ENCODE data around the gene GPR62. TPM values are rescaled to one million over a fixed set of nuclear protein-coding genes. Genes with fewer than 3 reads are reported as not detected.

GPR62 gene, protein sequence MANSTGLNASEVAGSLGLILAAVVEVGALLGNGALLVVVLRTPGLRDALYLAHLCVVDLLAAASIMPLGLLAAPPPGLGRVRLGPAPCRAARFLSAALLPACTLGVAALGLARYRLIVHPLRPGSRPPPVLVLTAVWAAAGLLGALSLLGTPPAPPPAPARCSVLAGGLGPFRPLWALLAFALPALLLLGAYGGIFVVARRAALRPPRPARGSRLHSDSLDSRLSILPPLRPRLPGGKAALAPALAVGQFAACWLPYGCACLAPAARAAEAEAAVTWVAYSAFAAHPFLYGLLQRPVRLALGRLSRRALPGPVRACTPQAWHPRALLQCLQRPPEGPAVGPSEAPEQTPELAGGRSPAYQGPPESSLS
- total RNA-seq = 0.31 TPM

DNA sequence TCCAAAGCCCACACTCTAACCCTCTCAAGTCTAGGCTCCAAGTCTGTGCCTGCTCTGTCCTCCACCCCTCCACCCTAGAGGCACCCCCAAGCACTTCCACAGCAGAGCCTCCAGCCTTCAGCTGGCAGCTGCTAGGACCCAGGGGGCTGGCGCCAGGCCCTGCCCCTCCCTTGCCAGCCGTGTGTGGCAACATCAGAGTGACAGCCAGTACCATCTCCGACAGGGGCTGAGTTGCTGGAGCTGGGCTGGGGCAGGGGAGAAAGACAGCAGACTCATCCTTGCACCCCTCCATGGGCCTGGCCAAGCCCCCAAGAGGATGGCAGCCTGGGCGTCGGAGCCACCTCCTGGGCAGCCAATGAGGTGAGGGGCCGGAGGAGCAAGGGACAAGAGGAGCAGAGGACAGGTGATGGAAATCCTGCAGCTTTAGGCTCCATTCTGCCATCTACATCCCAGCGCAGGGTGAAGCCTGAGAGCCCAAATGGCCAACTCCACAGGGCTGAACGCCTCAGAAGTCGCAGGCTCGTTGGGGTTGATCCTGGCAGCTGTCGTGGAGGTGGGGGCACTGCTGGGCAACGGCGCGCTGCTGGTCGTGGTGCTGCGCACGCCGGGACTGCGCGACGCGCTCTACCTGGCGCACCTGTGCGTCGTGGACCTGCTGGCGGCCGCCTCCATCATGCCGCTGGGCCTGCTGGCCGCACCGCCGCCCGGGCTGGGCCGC, at the start of gene GPR62:
TSS of gene GPR62 (plus strand) at position 207 of the 718 bp plus-strand sequence. CDS start at position 479, 272 bp downstream.

DNA sequence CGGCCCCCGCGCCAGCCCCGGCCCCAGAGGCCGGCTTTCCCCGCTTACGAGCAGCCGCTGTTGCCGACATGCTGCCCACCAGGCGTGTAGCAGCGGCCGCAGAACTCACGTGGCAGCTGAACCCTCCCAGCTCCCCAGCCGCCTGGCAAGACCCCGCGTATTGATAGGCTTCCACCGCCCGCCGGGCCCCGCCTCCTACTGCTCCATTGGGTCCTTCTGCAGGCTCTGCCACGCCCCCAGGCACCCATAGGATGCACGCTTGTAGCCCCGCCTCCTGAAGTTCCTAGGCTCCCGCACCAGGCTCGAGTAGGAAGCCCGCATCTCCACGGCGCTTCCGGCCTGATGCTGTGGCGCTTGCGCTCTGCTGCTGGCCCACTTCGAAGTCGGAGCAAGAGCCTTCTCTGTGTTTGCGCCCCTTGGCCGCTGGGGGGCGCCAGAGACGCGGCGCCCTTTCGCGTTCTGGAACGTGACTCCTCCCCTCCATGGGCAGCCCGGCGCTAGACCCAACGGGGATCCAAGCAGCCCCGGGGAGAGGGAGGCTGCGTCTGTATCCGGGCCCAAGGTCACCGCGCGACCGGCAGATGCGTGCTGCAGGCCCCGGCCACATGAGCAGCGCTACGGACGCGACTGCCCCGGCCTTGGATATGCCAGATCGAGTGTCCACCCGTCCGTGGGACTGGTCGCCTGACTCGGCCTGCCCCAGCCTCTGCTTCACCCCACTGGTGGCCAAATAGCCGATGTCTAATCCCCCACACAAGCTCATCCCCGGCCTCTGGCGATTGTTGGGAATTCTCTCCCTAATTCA, 13.2 kb upstream of the GPR62 start, which contains the start of the genes PARP3 and RRP9:
TSS of gene PARP3 (plus strand) at position 566 of the 805 bp plus-strand sequence. CDS start 993 bp downstream, outside the sequence.
TSS of gene RRP9 (minus strand) at position 107 of the 805 bp plus-strand sequence. CDS start at position 70, 37 bp downstream.

DNA sequence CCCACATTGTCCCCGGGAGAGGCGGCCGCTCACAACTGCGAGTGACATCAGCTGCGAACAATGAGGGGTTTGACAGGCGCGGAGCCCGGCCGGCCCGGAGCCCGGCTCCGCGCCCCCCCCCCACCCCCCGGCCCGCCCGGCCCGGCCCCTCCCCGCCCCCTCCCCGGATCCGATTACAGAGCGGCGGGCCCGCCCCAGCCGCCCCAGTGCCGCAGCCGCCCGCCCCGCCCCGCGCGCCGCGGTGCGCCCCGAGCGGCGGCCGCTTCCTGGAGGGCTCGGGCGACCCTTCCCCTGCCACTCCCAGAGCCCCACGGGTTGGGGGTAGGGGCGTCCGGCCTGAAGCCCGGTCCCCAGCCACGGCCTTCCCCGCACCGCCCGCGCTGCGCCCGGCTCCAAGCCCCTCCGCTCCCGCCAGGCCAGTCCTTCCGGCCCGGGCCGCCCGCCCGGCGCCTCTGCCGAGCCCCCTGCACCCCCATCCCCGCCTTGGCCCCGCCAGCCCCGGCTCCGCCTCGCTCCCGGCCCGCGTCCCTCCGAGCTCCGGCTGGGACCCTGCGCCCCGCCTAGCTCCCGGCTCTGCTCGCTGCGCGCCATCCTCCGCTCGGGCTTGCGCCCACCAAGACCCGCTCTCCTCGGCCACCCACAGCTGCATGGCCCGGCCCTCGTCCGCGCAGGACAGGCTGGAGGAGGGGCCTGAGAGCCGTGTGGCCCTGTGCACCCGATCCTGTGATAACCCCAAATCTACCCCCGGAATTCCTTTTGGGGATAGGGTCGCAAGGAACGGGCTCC, 12.4 kb downstream of the GPR62 start, which contains the start of gene PCBP4:
TSS of gene PCBP4 (minus strand) at position 71 of the 786 bp plus-strand sequence. CDS start 6,214 bp downstream, outside the sequence.

DNA sequence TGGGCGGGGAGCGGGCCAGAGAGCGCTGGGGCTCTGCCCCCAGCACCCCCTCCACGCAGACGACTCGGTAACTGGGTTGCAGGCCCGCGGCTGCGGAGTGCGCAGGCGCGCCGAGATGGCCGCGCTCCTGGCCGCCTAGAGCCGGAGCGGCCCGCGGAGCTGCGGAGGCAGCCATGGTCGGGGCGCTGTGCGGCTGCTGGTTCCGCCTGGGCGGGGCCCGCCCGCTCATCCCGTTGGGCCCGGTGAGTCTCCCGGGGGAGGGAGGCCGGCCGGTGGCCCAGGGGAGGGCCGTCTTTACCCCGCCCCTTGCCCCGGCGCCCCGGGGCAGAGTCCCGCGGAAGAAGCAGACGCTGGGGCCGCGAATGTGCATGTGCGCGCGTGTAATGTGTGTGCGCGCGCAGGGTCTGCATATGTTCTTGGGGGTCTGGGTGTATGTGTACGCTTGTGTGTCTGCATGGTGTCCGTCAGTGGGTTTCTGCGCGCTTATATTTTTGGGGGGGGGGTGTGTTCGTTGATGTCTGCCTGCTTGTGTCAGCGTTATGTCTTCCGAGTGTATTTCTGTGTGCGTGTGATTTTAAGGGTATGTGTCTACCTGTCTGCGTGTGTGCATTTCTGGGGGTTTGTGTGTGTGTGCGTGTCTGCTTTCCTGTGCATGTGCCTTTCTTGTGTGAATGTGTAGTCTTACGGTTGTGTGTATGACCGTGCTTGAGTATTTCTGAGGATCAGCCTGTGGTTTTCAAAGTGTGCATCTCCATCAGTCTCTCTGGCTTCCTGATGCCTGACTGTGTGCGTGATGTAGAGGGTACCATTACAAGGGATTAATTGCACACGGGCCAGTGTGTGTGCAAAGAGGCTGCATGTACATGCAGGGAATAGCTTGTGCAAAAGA, 20.0 kb downstream of the GPR62 start, which contains the start of gene ABHD14A:
TSS of gene ABHD14A (plus strand) at position 102 of the 889 bp plus-strand sequence. CDS start at position 174, 72 bp downstream.

DNA sequence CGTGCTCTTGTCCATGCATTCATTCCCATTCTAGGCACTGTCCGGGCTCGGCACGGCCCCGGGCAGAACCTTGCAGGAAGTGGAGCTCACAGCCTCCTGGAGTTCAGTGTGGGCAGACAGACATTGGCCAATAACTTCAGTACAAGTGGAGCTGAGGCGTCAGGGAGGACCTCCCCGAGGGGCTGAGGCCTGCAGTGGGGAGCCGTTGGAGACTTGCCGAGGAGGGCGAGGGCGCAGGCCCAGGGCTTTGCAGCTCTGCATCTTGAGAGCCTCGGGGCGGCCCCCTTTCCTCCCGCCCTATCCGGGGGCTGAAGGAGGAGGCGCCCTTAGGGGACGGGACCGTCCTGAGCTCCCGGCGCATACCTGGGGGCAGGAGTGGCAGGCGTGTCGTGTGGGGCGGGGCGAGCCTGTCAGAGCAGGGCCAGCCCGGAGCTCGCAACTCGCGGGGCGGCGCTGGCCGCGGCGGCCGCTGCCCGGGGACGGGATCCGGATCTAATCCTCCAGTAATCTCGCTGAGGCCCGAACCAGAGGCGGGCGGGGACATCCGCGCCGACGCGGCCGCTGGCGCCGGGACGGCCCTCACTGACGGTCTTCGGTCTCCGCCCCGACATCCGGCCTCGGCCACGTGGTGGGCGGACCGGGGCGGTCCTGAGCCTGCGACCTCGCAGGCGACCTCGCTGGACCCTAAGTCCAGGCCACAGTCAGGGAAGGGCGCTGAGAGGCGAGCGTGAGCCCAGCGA, 27.8 kb downstream of the GPR62 start, which contains the start of gene ACY1:
TSS of gene ACY1 (plus strand) at position 698 of the 740 bp plus-strand sequence. CDS start 530 bp downstream, outside the sequence.

DNA sequence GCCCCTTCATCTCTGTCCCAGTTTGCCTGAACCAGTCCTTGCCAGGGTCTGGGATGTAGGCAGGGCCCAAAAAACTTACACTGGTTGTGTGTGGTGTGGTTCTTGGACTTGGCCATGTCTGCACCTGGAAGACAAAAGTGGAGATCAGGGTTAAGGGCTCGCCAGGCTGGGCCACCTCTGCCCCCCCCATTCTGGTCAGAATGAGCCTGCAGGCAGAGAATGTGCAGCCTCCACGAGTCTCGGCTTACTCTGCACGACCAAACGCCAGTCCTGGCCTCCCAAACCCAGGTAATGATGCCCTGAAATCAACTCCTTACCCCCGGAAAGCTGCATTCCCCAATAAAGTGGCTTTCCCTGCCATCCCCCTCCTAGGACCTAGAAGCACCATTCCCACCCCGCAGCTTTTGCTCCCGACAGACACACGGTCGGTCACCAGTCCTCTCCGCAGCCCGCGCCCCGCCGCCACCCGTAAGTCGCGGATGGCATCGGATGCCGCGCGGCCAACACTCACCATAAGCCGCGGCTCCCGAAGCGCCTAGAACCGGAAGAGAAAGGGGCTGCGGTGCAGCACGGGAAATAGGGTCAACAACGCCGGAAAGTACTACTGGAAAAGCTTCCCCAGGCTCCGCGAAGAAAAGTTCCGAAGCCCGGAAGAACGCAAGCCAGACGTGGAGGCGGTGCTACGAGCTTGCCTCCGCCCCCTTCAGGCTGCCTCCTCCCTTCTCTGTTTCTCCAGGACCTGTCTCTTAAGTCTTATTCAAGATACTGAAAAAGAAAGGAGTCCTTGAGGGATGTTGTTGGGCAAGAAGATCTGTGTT, 40.4 kb downstream of the GPR62 start, which contains the start of gene RPL29:
TSS of gene RPL29 (minus strand) at position 550 of the 818 bp plus-strand sequence. CDS start at position 116, 434 bp downstream.

Small RNAs within 50 kb of the gene (small RNA-seq; reads per million reads assigned to genes)
- not detected for gene AC115284.1 (ENCODE audit: low replicate concordance)

Other genes starting within 250 kb of the GPR62 start
- gene GRM2, start 248.3 kb upstream of the GPR62 start, total RNA-seq = 17.5 TPM
- gene IQCF6, start 176.1 kb upstream of the GPR62 start, total RNA-seq = not detected
- not detected for gene IQCF2, start 93.8 kb upstream of the GPR62 start, total RNA-seq
- gene IQCF5, start 79.8 kb upstream of the GPR62 start, total RNA-seq = not detected
- not detected for gene IQCF1, start 52.0 kb upstream of the GPR62 start, total RNA-seq
- gene RRP9, start 13.5 kb upstream of the GPR62 start, total RNA-seq = 13.1 TPM
- gene PARP3, start 13.0 kb upstream of the GPR62 start, total RNA-seq = 7.5 TPM
- gene PCBP4, start 12.1 kb downstream of the GPR62 start, total RNA-seq = 72.9 TPM
- gene ABHD14B, start 18.7 kb downstream of the GPR62 start, total RNA-seq = 4.7 TPM
- gene ABHD14A, start 19.7 kb downstream of the GPR62 start, total RNA-seq = 23.2 TPM
- 6.9 TPM for gene ACY1, start 28.2 kb downstream of the GPR62 start, total RNA-seq
- 712 TPM for gene RPL29, start 40.5 kb downstream of the GPR62 start, total RNA-seq
- gene DUSP7, start 101.2 kb downstream of the GPR62 start, total RNA-seq = 15.3 TPM
- 4.4 TPM for gene POC1A, start 199.0 kb downstream of the GPR62 start, total RNA-seq
- 36.3 TPM for gene ALAS1, start 242.8 kb downstream of the GPR62 start, total RNA-seq